Cardiac muscle cell (in vitro differentiated cells and primary cell): Measurements from ENCODE around the gene ACOT13. TPM values are rescaled to one million over a fixed set of nuclear protein-coding genes. Genes with fewer than 3 reads are reported as not detected.
"Not testable (repeated sequence)": the region's sequence is repeated elsewhere in the genome, so short reads cannot be mapped to it uniquely, and the experiment has no call there.

Experiments
- DNase-seq, 2 donors: peaks; one replicate each; pipeline versions ENCODE4 v3.0.0 to v3.0.0-alpha.2; 2010 to 2017; ENCODE audit warnings: low read depth in 1 of 2, low spot score in 1 of 2
- H3K27ac ChIP-seq: fragments of 200-600 bp; sonication (generic); 2 replicates; pipeline ENCODE4 v1.5.1; 2016
- H3K27me3 ChIP-seq: fragments of 200-600 bp; sonication (generic); 2 replicates; pipeline ENCODE4 v1.6.0; 2016; ENCODE audit warnings: control low read depth
- H3K36me3 ChIP-seq: fragments of 200-600 bp; sonication (generic); 2 replicates; pipeline ENCODE4 v1.5.1; 2016; ENCODE audit warnings: control low read depth
- H3K4me1 ChIP-seq: fragments of 200-600 bp; sonication (generic); 2 replicates; pipeline ENCODE4 v1.8.1; 2017; ENCODE audit warnings: low read depth, mild to moderate bottlenecking, mixed run types
- H3K4me3 ChIP-seq: fragments of 200-600 bp; sonication (generic); 2 replicates; pipeline ENCODE4 v1.5.1; 2016; ENCODE audit warnings: mild to moderate bottlenecking
- H3K9me3 ChIP-seq: fragments of 200-600 bp; sonication (generic); 2 replicates; pipeline ENCODE4 v1.5.1; 2017; ENCODE audit warnings: low read depth, mild to moderate bottlenecking, control low read depth
- polyA plus RNA-seq: library from polyadenylated mRNA; unstranded; fragments of >200 nt; fragmentation: Nextera tagmentation; extraction: Ambion mirVana; gene quantifications from 2 replicates; pipeline ENCODE4 v1.2.1, GENCODE V29; 2016
- total RNA-seq: library from RNA; depleted of rRNA; stranded (reverse); fragments of >200 nt; gene quantifications from 2 replicates; pipeline ENCODE4 v1.2.3, GENCODE V29; 2016
- TF ChIP-seq, protein P1 (sequence below): IDR thresholded peaks from 2 replicates; pipeline ENCODE4 v1.5.1; 2012; ENCODE audit warnings: low read depth, mild to moderate bottlenecking, low read length

ACOT13 gene
- total and polyA plus RNA-seq, 2 experiments from 2014 or later: 30.7 to 127 TPM

GRCh38 chr6:24631671-24632070 lies 35.2 kb upstream of the ACOT13 start:
- no peaks in the 10 kb centered on the region for H3K36me3 ChIP-seq
- TF ChIP-seq, protein P1, sequence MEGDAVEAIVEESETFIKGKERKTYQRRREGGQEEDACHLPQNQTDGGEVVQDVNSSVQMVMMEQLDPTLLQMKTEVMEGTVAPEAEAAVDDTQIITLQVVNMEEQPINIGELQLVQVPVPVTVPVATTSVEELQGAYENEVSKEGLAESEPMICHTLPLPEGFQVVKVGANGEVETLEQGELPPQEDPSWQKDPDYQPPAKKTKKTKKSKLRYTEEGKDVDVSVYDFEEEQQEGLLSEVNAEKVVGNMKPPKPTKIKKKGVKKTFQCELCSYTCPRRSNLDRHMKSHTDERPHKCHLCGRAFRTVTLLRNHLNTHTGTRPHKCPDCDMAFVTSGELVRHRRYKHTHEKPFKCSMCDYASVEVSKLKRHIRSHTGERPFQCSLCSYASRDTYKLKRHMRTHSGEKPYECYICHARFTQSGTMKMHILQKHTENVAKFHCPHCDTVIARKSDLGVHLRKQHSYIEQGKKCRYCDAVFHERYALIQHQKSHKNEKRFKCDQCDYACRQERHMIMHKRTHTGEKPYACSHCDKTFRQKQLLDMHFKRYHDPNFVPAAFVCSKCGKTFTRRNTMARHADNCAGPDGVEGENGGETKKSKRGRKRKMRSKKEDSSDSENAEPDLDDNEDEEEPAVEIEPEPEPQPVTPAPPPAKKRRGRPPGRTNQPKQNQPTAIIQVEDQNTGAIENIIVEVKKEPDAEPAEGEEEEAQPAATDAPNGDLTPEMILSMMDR: no peak
- H3K4me3 ChIP-seq: no peak overlapping the region
- H3K9me3 ChIP-seq: no peaks in the 10 kb centered on the region
- H3K27ac ChIP-seq: peak overlapping the region; percentile 93
- H3K27me3 ChIP-seq: no peaks in the 10 kb centered on the region
- peaks cover 31% of the 10 kb centered on the region for H3K4me1 ChIP-seq
- peak in 1 of 2 donors; percentile 37 for DNase-seq

DNA sequence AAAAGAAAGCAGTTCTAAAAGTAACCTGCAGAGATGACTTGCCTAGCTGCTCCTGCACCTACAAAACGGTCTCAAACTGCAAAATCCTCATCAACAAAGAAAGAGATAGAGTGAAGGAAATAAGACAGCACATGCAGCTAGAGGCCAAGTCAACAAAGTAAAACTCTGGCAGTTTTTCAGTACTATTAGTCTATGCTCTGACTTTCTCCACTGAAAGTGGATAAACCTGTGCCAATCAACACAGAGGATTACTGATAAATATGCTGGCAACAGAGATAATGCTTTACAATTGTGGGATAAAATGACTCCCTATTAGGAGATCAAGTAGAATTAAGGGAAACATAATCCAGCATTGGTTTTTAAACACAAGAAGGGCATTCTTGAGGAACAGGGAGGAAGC lies 34.3 kb upstream of the ACOT13 start:
- TF ChIP-seq, protein P1: no peak
- no peak for DNase-seq
- H3K4me1 ChIP-seq: peaks cover 31% of the 10 kb centered on the region
- no peaks in the 10 kb centered on the region for H3K27me3 ChIP-seq
- no peak overlapping the region for H3K4me3 ChIP-seq
- H3K9me3 ChIP-seq: no peaks in the 10 kb centered on the region
- H3K27ac ChIP-seq: peak overlapping the region; percentile 93
- H3K36me3 ChIP-seq: no peaks in the 10 kb centered on the region

GRCh38 chr6:24636681-24637080 lies 30.2 kb upstream of the ACOT13 start:
- Histone ChIP-seq H3K4me3 (no peak overlapping the region), H3K36me3 (no peaks in the 10 kb centered on the region), H3K27me3 (no peaks in the 10 kb centered on the region), H3K27ac (no peak overlapping the region), H3K4me1 (peaks cover 20% of the 10 kb centered on the region), H3K9me3 (no peaks in the 10 kb centered on the region)
- no peak for DNase-seq
- TF ChIP-seq, protein P1: no peak

DNA sequence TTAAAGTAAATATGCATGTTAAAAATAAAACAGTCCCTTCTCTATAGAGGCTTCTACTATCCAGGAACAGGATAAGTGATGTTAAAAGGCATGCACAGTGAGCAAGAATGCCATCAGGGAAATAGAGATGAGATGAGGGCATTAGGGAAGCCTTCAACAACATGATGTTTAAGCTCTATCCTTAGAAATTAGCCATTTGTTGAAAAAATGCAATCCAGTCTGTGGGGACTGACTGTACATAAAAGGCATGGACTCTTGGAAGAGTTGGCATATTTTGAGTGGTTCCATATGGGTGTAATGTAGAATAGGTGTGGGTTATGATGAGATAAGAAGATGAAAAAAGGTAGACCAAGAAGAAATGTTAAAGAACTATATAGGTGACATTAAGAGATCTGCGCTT lies 26.7 kb upstream of the ACOT13 start:
- TF ChIP-seq, protein P1: no peak
- H3K36me3 ChIP-seq: no peaks in the 10 kb centered on the region
- H3K27me3 ChIP-seq: peaks cover 17% of the 10 kb centered on the region
- no peaks in the 10 kb centered on the region for H3K9me3 ChIP-seq
- DNase-seq: no peak
- no peak overlapping the region for H3K4me3 ChIP-seq
- H3K27ac ChIP-seq: no peak overlapping the region
- peaks cover 1% of the 10 kb centered on the region for H3K4me1 ChIP-seq

- not testable (repeated sequence) for DNase-seq, H3K4me1 ChIP-seq, H3K36me3 ChIP-seq, H3K9me3 ChIP-seq, H3K27ac ChIP-seq, H3K4me3 ChIP-seq
- H3K27me3 ChIP-seq: peaks cover 19% of the 10 kb centered on the region
Measured at GRCh38 chr6:24640631-24641030, 26.2 kb upstream of the ACOT13 start.

DNA sequence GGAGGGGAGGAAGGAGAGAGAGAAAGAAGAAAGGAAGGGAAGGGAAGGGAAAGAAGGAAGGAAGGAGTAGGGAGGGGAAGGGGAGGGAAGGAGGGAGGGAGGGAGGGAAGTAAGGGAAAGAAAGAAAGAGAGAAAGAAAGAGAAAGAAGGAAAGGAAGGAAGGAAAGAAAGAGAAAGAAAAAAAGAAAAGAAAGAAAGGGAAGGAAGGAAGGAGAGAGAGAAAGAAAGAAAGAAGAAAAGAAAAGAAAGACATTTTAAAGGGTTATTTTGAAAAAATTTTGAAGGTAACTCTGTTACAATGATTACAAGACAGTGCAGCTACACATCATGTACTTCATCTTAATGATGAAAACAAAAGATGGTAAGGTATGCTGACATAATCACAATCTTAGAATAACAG lies 24.8 kb upstream of the ACOT13 start:
- no peaks in the 10 kb centered on the region for H3K36me3 ChIP-seq
- H3K27me3 ChIP-seq: peaks cover 19% of the 10 kb centered on the region
- H3K9me3 ChIP-seq: no peaks in the 10 kb centered on the region
- H3K4me1 ChIP-seq: peaks cover 7% of the 10 kb centered on the region
- DNase-seq: no peak
- TF ChIP-seq, protein P1: no peak
- H3K4me3 ChIP-seq: no peak overlapping the region
- H3K27ac ChIP-seq: no peak overlapping the region
